Measurements from ENCODE around the gene HAP1.
"Not testable (repeated sequence)": the region's sequence is repeated elsewhere in the genome, so short reads cannot be mapped to it uniquely, and the experiment has no call there.

The HAP1 gene
- total RNA-seq: 0 to 0.58 (median 0.06) reads per million in 9 experiments

DNA sequence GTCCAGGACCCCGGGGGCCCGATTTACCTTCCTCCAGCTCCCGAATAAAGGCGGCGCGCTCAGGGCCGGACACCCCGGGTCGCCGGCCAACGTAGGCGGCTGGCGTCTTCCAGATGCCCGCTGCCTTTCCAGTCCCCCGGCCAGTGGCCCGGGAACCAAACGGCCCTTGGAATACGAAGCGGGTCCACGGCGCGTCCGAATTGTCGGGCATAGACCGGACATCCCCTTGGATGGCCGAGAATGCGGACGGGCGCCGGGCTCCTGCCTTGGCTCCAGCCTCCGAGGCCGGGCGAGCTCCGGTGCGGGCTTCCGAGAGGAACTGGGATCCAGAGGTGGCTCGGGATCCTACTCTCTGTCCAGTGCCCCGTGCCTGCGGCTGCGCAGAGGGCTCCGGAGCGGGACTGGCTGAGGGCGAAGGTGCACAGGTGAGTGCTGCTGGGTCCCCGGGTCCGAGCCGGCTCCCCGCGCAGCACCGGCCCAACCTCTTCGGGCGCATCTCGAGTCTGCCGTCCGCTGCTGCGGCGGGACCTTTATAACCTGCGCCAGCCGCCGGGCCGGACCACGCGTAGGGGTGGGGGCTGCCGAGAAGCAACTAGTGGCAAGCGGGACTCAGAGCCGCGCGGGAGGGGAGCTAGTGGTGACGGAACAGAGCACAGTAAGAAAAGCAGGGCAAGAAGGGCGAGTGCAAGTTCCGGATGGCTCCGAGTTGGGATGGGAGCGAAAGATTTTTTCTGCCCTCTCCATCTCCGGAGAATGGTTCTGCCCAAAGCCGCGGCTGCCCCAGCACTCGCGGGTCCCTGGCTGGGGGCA is at the start of gene HAP1:
HAP1 (minus strand) TSS at position 505 of the 810 bp plus-strand sequence; CDS start at position 496, 9 bp downstream.
- Mint-ChIP-seq H3K27me3 (peaks cover 60 to 74% of the 10 kb centered on the region in 2 donors), H3K4me1 (ENCODE audit: low read depth in 2 of 2) (peaks cover 3 to 5% of the 10 kb centered on the region in 2 donors), H3K27ac (no peak within 1 kb of the TSS), H3K4me3 (no peak within 1 kb of the TSS), H3K36me3 (ENCODE audit: insufficient read depth) (no peaks in the 10 kb centered on the region), H3K9me3 (no peaks in the 10 kb centered on the region)
- DNase-seq (no peak), ATAC-seq (replicated peaks) (no peak)

DNA sequence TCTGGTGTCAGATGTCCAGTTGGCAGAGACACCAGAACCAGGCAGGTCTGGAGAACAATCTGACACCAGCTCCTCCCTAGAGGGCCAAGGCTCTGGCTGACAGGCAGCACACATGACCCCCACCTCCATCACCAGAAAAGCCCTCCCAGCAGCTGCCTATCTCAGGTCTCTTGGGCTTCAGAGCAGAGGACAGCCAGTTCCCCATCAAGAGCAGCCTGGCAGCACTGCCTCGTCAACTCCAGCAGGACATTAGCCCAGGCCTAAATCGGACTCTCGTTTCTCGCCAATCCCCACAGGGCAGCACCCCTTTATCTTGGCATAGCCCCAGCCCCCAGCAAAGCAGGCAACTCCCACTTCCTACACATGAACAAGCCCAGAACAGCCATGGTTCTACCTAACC is 47.7 kb upstream of the HAP1 start:
- no peak overlapping the region for H3K4me3 Mint-ChIP-seq
- H3K36me3 Mint-ChIP-seq (ENCODE audit: insufficient read depth): no peaks in the 10 kb centered on the region
- no peak overlapping the region for H3K27ac Mint-ChIP-seq
- H3K4me1 Mint-ChIP-seq (ENCODE audit: low read depth in 2 of 2): peaks cover 8% of the 10 kb centered on the region in 2 donors
- DNase-seq (no peak), ATAC-seq (replicated peaks) (no peak)
- no peaks in the 10 kb centered on the region for H3K9me3 Mint-ChIP-seq
- H3K27me3 Mint-ChIP-seq: peaks cover 35 to 68% of the 10 kb centered on the region in 2 donors

- H3K27ac Mint-ChIP-seq: no peak overlapping the region
- no peaks in the 10 kb centered on the region for H3K9me3 Mint-ChIP-seq
- peaks cover 35 to 67% of the 10 kb centered on the region in 2 donors for H3K27me3 Mint-ChIP-seq
- no peaks in the 10 kb centered on the region for H3K36me3 Mint-ChIP-seq (ENCODE audit: insufficient read depth)
- no peak for DNase-seq
- no peak overlapping the region for H3K4me3 Mint-ChIP-seq
- H3K4me1 Mint-ChIP-seq (ENCODE audit: low read depth in 2 of 2): peaks cover 4% of the 10 kb centered on the region in 2 donors
- ATAC-seq (replicated peaks): no peak
Measured at GRCh38 chr17:41781404-41782110, 47.1 kb upstream of the HAP1 start.

DNA sequence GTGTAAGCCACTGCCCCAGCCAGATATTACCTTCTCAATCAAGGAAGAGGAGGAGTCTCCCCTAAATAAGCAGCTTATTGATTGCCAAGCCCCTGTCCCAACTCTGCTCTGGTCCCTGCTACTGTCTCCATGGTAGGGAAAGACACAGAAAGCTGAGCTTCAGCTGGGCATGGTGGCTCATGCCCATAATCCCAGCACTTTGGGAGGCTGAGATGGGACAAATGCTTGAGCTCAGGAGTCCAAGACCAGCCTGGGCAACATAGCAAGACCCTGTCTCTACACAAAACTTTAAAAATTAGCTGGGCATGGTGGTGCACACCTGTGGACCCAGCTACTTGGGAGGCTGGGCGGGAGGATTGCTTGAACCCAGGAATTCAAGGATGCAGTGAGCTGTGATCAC is 45.5 kb upstream of the HAP1 start:
- DNase-seq: no peak
- peaks cover 0 to 4% of the 10 kb centered on the region in 2 donors for H3K4me1 Mint-ChIP-seq (ENCODE audit: low read depth in 2 of 2)
- H3K27ac Mint-ChIP-seq: no peak overlapping the region

GRCh38 chr17:41777574-41778188 is 43.2 kb upstream of the HAP1 start:
- H3K27me3 Mint-ChIP-seq: peaks cover 27 to 74% of the 10 kb centered on the region in 2 donors
- no peaks in the 10 kb centered on the region for H3K36me3 Mint-ChIP-seq (ENCODE audit: insufficient read depth)
- no peak overlapping the region for H3K27ac Mint-ChIP-seq

More for the DNA sequence above, 45.5 kb upstream of the HAP1 start:
- peaks cover 40 to 74% of the 10 kb centered on the region in 2 donors for H3K27me3 Mint-ChIP-seq
- H3K9me3 Mint-ChIP-seq: no peaks in the 10 kb centered on the region
- no peaks in the 10 kb centered on the region for H3K36me3 Mint-ChIP-seq (ENCODE audit: insufficient read depth)
- ATAC-seq (replicated peaks): no peak
- no peak overlapping the region for H3K4me3 Mint-ChIP-seq

GRCh38 chr17:41777157-41777573 is 42.7 kb upstream of the HAP1 start:
- no peaks in the 10 kb centered on the region for H3K4me1 Mint-ChIP-seq (ENCODE audit: low read depth in 2 of 2)
- no peaks in the 10 kb centered on the region for H3K9me3 Mint-ChIP-seq
- peaks cover 22 to 73% of the 10 kb centered on the region in 2 donors for H3K27me3 Mint-ChIP-seq
- DNase-seq (no peak), ATAC-seq (replicated peaks) (no peak)
- H3K36me3 Mint-ChIP-seq (ENCODE audit: insufficient read depth): no peaks in the 10 kb centered on the region
- no peak overlapping the region for H3K4me3 Mint-ChIP-seq
- no peak overlapping the region for H3K27ac Mint-ChIP-seq

More at GRCh38 chr17:41777574-41778188, 43.2 kb upstream of the HAP1 start:
- ATAC-seq (replicated peaks): no peak
- Mint-ChIP-seq H3K4me1 (ENCODE audit: low read depth in 2 of 2) (no peaks in the 10 kb centered on the region), H3K9me3 (no peaks in the 10 kb centered on the region), H3K4me3 (no peak overlapping the region)
- DNase-seq: no peak

GRCh38 chr17:41776262-41776900 is 41.9 kb upstream of the HAP1 start:
- peaks cover 14 to 71% of the 10 kb centered on the region in 2 donors for H3K27me3 Mint-ChIP-seq
- H3K4me3 Mint-ChIP-seq; H3K36me3 Mint-ChIP-seq (ENCODE audit: insufficient read depth); H3K4me1 Mint-ChIP-seq (ENCODE audit: low read depth in 2 of 2); DNase-seq; H3K9me3 Mint-ChIP-seq; H3K27ac Mint-ChIP-seq; ATAC-seq (replicated peaks): not testable (repeated sequence)

- H3K27ac Mint-ChIP-seq: no peak overlapping the region
- H3K4me1 Mint-ChIP-seq (ENCODE audit: low read depth in 2 of 2): no peaks in the 10 kb centered on the region
- H3K4me3 Mint-ChIP-seq: no peak overlapping the region
- H3K36me3 Mint-ChIP-seq (ENCODE audit: insufficient read depth): no peaks in the 10 kb centered on the region
- peaks cover 13 to 70% of the 10 kb centered on the region in 2 donors for H3K27me3 Mint-ChIP-seq
- no peak for ATAC-seq (replicated peaks)
- no peaks in the 10 kb centered on the region for H3K9me3 Mint-ChIP-seq
- no peak for DNase-seq
Measured at GRCh38 chr17:41775394-41776226, 41.2 kb upstream of the HAP1 start.

DNA sequence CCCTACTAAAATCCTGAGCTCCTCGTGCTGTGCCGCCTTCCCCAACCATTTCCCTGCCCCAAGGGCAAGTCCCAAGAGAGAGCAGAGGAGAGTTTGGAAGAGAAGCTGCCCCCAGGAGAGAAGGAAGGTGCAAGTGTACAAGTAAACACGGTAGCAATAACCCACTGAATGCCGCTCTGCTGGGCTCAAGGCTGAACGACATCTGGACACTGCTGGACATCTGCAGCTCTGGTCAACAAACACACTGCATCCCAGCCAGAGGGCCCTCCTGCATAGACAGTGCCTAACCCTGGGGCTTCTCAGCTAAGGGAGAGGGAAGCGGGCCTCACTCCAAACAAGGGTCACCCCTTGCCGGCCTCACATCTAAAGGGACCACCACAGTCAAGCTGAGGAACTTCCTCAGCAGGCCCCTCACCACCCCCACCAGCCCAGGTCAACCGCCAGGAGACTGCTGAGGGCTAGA is 39.3 kb upstream of the HAP1 start:
- Mint-ChIP-seq H3K4me3 (no peak overlapping the region), H3K27ac (no peak overlapping the region), H3K36me3 (ENCODE audit: insufficient read depth) (no peaks in the 10 kb centered on the region), H3K4me1 (ENCODE audit: low read depth in 2 of 2) (no peaks in the 10 kb centered on the region), H3K9me3 (no peaks in the 10 kb centered on the region), H3K27me3 (peaks cover 8 to 70% of the 10 kb centered on the region in 2 donors)
- DNase-seq (no peak), ATAC-seq (replicated peaks) (no peak)

DNA sequence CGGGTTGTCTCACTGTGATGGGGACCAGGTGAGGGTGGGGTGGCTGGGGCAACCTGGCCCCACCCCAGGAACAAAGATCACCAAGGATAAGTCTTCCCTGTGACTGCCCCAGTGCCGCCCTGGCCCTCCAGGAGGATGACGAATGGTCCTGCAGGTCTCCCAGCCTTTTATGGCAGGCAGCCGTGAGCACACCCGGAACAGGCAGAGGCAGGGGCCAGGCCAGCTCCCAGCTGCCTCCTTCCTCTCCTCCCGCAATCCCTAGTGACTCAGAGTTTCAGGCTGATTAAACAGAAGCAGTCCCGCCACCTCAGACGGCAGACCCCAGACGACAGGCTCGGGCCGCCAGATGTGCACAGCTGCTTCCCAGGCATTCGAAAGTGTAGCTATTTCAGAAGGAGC is 38.7 kb upstream of the HAP1 start:
- H3K27me3 Mint-ChIP-seq: peaks cover 8 to 65% of the 10 kb centered on the region in 2 donors
- no peaks in the 10 kb centered on the region for H3K9me3 Mint-ChIP-seq
- ATAC-seq (replicated peaks): no peak

DNA sequence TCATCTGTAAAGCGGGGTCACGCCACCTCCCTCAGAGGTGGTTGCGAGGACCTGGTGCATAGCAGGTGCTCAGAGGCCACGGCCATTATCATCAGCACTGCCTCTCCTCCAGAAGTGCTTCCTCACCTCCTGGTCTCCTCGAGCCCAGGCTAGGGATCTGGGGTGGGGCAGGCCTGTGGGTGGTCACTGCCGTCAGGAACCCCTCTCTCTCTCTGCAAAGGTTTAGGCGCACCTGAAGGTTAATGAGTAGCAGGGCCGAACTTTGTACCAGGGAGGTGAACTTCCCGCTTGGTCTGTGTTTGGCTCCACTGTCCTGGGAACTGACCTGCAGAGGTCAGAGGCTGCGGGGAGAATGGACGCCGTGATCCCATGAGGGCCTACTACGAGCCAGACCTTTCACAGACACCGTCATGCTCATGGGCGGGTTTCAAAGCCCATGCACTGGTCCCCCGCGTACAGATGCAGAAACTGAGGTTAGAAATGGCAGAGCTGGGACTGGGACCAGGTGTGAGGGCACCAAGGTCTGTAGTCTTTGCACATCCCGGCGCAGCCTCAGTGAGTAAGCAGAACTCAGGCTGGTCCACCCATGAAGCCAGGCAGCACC is 38.2 kb upstream of the HAP1 start:
- Mint-ChIP-seq H3K9me3 (no peaks in the 10 kb centered on the region), H3K4me3 (no peak overlapping the region), H3K4me1 (ENCODE audit: low read depth in 2 of 2) (no peaks in the 10 kb centered on the region), H3K27me3 (peaks cover 8 to 60% of the 10 kb centered on the region in 2 donors), H3K27ac (no peak overlapping the region), H3K36me3 (ENCODE audit: insufficient read depth) (no peaks in the 10 kb centered on the region)
- ATAC-seq (replicated peaks): no peak
- no peak for DNase-seq

More for the DNA sequence above, 38.7 kb upstream of the HAP1 start:
- H3K4me3 Mint-ChIP-seq: no peak overlapping the region
- no peaks in the 10 kb centered on the region for H3K4me1 Mint-ChIP-seq (ENCODE audit: low read depth in 2 of 2)
- H3K36me3 Mint-ChIP-seq (ENCODE audit: insufficient read depth): no peaks in the 10 kb centered on the region
- DNase-seq: no peak
- no peak overlapping the region for H3K27ac Mint-ChIP-seq

DNA sequence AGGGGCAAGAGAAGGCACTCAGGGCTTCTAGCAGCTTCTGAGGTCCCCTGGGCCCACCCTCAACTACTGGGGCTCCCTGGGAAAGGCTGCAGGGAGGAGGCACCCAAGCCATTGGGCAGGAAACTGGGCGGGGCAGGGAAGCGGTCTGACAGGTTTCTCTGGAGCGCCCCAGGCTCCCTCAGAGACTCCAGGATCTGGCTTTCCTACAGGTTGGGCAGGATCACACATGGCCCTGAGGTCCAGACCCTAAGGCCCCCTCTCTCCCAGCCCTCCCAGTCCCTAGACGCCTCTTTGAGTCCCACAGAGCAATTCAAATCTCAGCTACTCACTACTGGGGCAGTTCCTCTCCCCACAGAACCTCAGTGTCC is 37.8 kb upstream of the HAP1 start:
- H3K36me3 Mint-ChIP-seq (ENCODE audit: insufficient read depth): no peaks in the 10 kb centered on the region
- no peaks in the 10 kb centered on the region for H3K4me1 Mint-ChIP-seq (ENCODE audit: low read depth in 2 of 2)
- H3K27ac Mint-ChIP-seq: no peak overlapping the region
- DNase-seq (no peak), ATAC-seq (replicated peaks) (no peak)
- H3K9me3 Mint-ChIP-seq: no peaks in the 10 kb centered on the region
- H3K27me3 Mint-ChIP-seq: peaks cover 8 to 55% of the 10 kb centered on the region in 2 donors
- no peak overlapping the region for H3K4me3 Mint-ChIP-seq

Measured in effector memory CD8-positive, alpha-beta T cell (primary cell).